Stimulated activated CD4-positive, alpha-beta T cell treated with anti-CD3 and anti-CD28 coated beads, TNF-alpha, amount 100 ng/mL, for 48 hours (primary cell): ENCODE measurements around the gene RASL10B.
"Not testable (repeated sequence)": the region's sequence is repeated elsewhere in the genome, so short reads cannot be mapped to it uniquely, and the experiment has no call there.

Experiments
- DNase-seq, 3 donors: peaks; one replicate each; pipeline ENCODE4 v3.0.0-alpha.2; 2020; ENCODE audit warnings: low read depth in 3 of 3

Gene RASL10B, protein sequence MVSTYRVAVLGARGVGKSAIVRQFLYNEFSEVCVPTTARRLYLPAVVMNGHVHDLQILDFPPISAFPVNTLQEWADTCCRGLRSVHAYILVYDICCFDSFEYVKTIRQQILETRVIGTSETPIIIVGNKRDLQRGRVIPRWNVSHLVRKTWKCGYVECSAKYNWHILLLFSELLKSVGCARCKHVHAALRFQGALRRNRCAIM

GRCh38 chr17:35731239-35731916 is at the start of gene RASL10B:
Gene RASL10B, plus strand, starts transcription at chr17:35731639. Its CDS starts 3,546 bp downstream, at chr17:35735185.
- peak in 1 of 3 donors; percentile 30 for DNase-seq

- DNase-seq: no peak
Observed at GRCh38 chr17:35683591-35683990, 47.8 kb upstream of the RASL10B start.

DNA sequence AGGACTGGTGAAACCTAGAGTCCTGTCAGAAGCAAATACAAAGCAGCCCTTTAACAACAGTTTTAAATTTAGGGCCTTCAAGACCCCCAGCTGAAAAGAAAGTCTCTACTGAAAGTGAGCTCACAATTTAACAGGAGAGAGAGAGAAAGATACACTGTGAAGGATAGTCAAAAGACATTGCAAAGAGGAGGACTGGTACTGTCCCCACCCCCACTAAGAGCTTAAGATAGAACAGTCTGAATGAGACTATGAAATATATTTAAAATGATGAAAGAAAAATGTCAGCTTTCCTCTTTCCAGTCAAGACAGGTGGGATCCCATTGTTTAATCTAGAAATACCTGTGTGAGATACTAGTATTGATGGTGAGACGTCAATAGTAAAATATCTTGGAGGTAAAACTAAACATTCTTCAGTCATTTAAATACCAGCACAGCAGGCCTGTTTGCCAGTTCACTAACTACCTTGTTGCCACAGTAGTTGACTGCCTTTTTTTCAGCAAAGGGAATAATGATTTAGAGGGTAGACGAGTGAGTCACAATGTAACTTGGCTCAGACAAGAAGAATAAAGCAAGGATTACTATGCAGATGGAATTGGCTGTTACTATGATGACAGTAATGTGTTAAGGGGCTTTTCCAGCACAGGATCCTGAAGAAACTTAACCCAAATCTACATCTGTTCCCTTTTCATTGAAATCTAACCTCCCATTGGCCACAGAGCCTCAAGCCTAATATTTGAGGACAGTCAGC is 47.2 kb upstream of the RASL10B start:
- no peak for DNase-seq

DNA sequence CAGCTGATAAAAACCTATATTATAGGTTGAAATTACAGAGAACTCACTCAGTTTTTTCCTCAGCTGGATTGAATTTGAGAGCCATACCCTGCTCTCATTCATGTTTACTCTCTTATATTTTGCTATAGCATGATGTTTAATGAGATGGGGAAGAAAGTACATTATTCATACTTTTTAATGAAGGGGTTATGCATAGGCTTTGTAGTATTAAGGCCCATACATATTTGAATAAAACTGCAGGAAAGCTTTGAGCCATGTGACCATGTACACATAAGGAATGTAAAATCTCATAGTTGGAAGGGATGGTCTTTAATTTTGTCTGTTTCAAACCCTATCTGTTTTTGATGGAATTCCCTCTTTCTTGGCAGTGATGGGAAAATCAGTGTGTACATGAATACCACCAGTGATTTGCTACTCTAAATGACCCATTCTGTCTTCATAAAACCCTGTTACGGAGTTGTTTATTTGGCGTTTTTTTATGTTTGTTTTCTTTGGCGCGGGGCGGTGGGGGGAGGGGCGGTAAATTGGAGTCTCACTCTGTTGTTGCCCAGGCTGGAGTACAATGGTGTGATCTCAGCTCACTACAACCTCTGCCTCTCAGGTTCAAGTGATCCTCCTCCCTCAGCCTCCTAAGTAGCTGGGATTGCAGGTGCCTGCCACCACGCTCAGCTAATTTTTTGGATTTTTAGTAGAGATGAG is 38.8 kb upstream of the RASL10B start:
- DNase-seq: no peak

GRCh38 chr17:35693662-35694061 is 37.8 kb upstream of the RASL10B start:
- no peak for DNase-seq

GRCh38 chr17:35694906-35695305 is 36.5 kb upstream of the RASL10B start:
- DNase-seq: no peak

- DNase-seq: no peak
Observed at GRCh38 chr17:35695613-35696012, 35.8 kb upstream of the RASL10B start.

GRCh38 chr17:35698800-35699199 is 32.6 kb upstream of the RASL10B start:
- DNase-seq: no peak

- DNase-seq: no peak
Observed at GRCh38 chr17:35700150-35700549, 31.3 kb upstream of the RASL10B start.

DNA sequence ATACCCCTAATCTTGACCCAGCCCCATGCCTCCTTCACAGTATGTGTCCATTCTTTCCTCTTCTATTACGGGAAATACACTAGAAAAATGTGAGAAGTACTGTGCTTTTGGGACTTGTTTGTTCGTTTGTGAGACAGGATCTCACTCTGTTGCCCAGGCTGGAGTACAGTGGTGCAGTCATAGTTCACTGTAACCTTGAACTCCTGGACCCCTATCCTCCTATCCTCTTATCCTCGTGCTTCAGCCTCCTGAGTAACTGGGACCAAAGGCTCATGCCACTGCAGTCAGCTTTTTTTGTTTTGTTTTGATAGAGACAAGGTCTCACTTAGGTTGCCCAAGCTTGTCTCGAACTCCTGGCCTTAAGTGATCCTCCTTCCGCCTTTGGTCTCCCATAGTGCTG is 29.9 kb upstream of the RASL10B start:
- DNase-seq: no peak

- DNase-seq: not testable (repeated sequence)
Observed at GRCh38 chr17:35703308-35703707, 28.1 kb upstream of the RASL10B start.

GRCh38 chr17:35705230-35705629 is 26.2 kb upstream of the RASL10B start:
- no peak for DNase-seq

DNA sequence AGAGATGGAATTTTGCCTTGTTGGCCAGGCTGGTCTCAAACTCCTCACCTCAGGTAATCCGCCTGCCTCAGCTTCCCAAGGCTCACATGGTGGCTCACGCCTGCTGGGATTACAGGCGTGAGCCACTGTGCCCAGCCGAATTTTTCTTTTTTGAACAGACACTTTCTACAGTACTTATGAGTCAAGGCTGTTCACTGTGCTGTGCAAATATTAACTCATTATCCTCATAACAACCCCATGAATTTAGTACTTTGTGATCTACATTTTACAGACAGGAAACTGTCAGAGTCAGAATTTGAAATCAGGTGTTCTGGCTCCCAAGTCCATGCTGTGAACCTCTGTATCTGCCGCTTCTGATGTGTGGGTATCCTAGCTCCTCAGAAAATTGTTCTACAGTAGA is 25.7 kb upstream of the RASL10B start:
- DNase-seq: no peak

GRCh38 chr17:35708149-35708548 is 23.3 kb upstream of the RASL10B start:
- no peak for DNase-seq

DNA sequence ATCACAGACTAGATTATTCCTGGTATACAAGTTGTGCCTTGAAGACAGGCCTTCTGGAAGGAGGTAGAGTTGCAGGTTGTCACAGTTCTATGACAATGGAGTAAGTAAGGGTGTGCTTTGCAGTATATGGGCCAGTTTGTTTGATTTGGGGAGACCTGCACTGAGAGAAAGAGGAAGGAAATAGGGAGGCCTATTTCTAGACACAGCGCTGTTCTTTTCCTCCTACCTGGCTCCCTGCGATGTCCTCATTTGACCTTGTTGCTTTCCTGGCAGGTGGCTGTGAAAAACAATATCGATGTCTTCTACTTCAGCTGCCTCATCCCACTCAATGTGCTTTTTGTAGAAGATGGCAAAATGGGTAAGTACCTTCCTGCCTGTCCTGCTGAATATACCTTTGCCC is 22.5 kb upstream of the RASL10B start:
- DNase-seq: no peak

DNA sequence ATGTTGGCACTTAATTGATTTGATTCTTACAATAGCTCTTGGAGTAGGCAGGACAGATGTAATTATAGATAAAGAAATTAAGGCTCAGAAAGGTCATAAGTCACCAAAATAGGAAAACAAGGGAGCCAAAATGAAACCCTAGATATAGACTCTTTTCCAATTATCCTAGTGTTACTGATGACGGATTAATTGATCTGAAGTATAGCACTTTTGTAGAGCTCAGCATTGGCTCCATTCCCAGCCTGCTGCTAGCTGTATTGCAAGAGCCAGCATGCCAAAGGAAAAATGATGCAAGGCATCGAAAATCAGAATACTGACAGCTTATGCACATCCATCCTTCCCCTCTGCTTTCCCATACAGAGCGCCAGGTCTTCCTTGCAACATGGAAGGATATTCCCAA is 21.6 kb upstream of the RASL10B start:
- no peak for DNase-seq

GRCh38 chr17:35710950-35711349 is 20.5 kb upstream of the RASL10B start:
- DNase-seq: no peak

GRCh38 chr17:35713069-35713728 is 18.2 kb upstream of the RASL10B start:
- DNase-seq: no peak

DNA sequence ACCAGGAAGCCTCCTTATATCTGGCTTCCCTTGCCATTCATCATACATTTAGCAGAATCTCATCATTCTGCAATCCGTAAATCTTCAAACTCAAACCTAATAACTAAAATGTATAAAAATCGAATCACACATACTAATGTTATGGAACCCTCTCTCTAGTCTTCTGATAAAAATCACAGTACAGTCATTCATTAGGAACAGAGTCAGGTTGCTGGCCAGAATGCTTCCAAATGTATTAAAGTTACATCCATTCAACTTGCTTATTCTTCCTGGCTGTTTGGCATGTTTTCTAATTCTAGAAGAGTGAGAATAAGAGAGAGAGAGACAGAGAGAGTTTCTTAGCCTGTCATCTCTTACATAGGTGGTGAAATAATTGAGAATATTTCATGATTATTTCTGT is 16.5 kb upstream of the RASL10B start:
- DNase-seq: no peak

GRCh38 chr17:35715416-35715815 is 16.0 kb upstream of the RASL10B start:
- no peak for DNase-seq

- DNase-seq: no peak
Observed at GRCh38 chr17:35716173-35716572, 15.3 kb upstream of the RASL10B start.
